ENCODE measurements around the gene ARMC9. TPM values are rescaled to one million over a fixed set of nuclear protein-coding genes. Genes with fewer than 3 reads are reported as not detected.

ARMC9 gene
- total and polyA plus RNA-seq, 2 of the 13 experiments (the other 11 are each of a cell fraction or from before 2014, with no cell fraction given): 9.1 to 12.8 TPM

GRCh38 chr2:231399853-231400680, 201.6 kb downstream of the ARMC9 start:
- ATAC-seq: peak; percentile 89
- Histone ChIP-seq H3K4me3 (replicated peaks in 1 of 3; ENCODE audit: insufficient read depth in 1 of 3, low read depth in 2 of 3, low read length in 3 of 3) (peak overlapping the region; percentile 7 to 62 (median 29); a peak in 5 of 6 replicates), H3K4me2 (ENCODE audit: low read depth, low read length) (peak overlapping the region; percentile 82), H3K27me3 (ENCODE audit: control insufficient read depth in 1 of 2, insufficient read depth in 2 of 2, low read length in 2 of 2) (peaks cover 4 to 74% of the 10 kb centered on the region in 2 experiments), H3K9ac (ENCODE audit: insufficient read depth, low read depth, low read length) (peak overlapping the region; percentile 34; the same call in 1 of the 2 replicates), H3K27ac (ENCODE audit: extremely low read length, insufficient read depth, low read length) (no peak overlapping the region), H3K36me3 (replicated peaks in 1 of 2; ENCODE audit: control insufficient read depth in 1 of 2, insufficient read depth in 2 of 2, low read length in 2 of 2) (no peaks in the 10 kb centered on the region), H3K79me2 (ENCODE audit: insufficient read depth, low read length) (no peaks in the 10 kb centered on the region), H3K9me3 (ENCODE audit: low read length) (no peaks in the 10 kb centered on the region), H4K20me1 (ENCODE audit: insufficient read depth, low read length) (no peaks in the 10 kb centered on the region), H2AFZ (ENCODE audit: low read length) (peak overlapping the region; percentile 55), H3K4me1 (ENCODE audit: insufficient read depth, low read length) (peaks cover 16% of the 10 kb centered on the region)
- CTCF ChIA-PET (ENCODE audit: low intra/inter-chr PET ratio, low total read pairs): interaction anchor here (0.9 to 1.7 kb wide), 3 partner anchors 12 to 172 kb away, joined by 3 to 5 read pairs (median 3); no protein-coding TSS in a partner anchor
- DNase-seq (ENCODE audit: low spot score): peak; percentile 41
- FAIRE-seq: peak; percentile 34
- in situ Hi-C loops (cut with HindIII; ENCODE audit: extremely low pct_ligation_motif_present, low pct_unique_long_range_greater_than_20kb): loop anchor here (10.0 kb wide), 1 partner anchor 105 kb away; no protein-coding TSS in a partner anchor
- POLR2A ChIA-PET: interaction anchor here (0.8 to 1.2 kb wide), 4 partner anchors 12 to 210 kb away, joined by 4 to 11 read pairs (median 6); partner anchors contain the start of gene NCL
- WGBS (ENCODE audit: low lambda C conversion rate): 19% methylated on average over 11 of the region's 12 CpGs
- intact Hi-C loops (cut with micrococcal nuclease; ENCODE audit: unreplicated experiment): no loop called here
- BruUV-seq (replicated peaks): no TSS peak
- TF ChIP-seq PCBP1 (IDR thresholded peaks at IDR 0.05; ENCODE audit: borderline replicate concordance, low read depth, low read length): no peak
- TF ChIP-seq MXD3 (CRISPR knock-in tag; IDR thresholded peaks at IDR 0.05): no peak
- TF ChIP-seq ZNF616 (CRISPR knock-in tag; IDR thresholded peaks at IDR 0.05; ENCODE audit: low read depth): no peak
- TF ChIP-seq CREB3 (CRISPR knock-in tag; IDR thresholded peaks at IDR 0.05): no peak
- no peak for TF ChIP-seq ZNF138 (CRISPR knock-in tag; IDR thresholded peaks at IDR 0.05; ENCODE audit: low read depth)
- TF ChIP-seq HMGA1 (CRISPR knock-in tag; conservative IDR thresholded peaks at IDR 0.05): no peak
- peak; percentile 67 for TF ChIP-seq XRCC5 (optimal IDR thresholded peaks at IDR 0.05; ENCODE audit: low read length)
- TF ChIP-seq ZNF619 (CRISPR knock-in tag; IDR thresholded peaks at IDR 0.05): 0 out of 2 replicates have a peak, but pooled peaks have one; percentile 60
- TF ChIP-seq XBP1 (CRISPR knock-in tag; IDR thresholded peaks at IDR 0.05): no peak
- TF ChIP-seq NFE2L1 (CRISPR knock-in tag; IDR thresholded peaks at IDR 0.05; ENCODE audit: borderline replicate concordance): no peak
- 0 out of 2 replicates have a peak, but pooled peaks have one; percentile 39 for TF ChIP-seq ZNF776 (CRISPR knock-in tag; IDR thresholded peaks at IDR 0.05)
- TF ChIP-seq ZBTB1 (CRISPR knock-in tag; IDR thresholded peaks at IDR 0.05; ENCODE audit: borderline replicate concordance): no peak
- TF ChIP-seq GPBP1L1 (CRISPR knock-in tag; IDR thresholded peaks at IDR 0.05): no peak
- TF ChIP-seq CENPX (CRISPR knock-in tag; IDR thresholded peaks at IDR 0.05): no peak
- TF ChIP-seq SNAI1 (CRISPR knock-in tag; IDR thresholded peaks at IDR 0.05; ENCODE audit: borderline replicate concordance): no peak
- no peak for TF ChIP-seq ZNF160 (CRISPR knock-in tag; IDR thresholded peaks at IDR 0.05)
- no peak for TF ChIP-seq ZBTB49 (CRISPR knock-in tag; IDR thresholded peaks at IDR 0.05; ENCODE audit: borderline replicate concordance)
- TF ChIP-seq RARA (CRISPR knock-in tag; IDR thresholded peaks at IDR 0.05): 0 out of 2 replicates have a peak, but pooled peaks have one; percentile 34
- TF ChIP-seq BCL6 (CRISPR knock-in tag; IDR thresholded peaks at IDR 0.05): no peak

All from HepG2 (cell line).